Hepatic stellate cell (primary cell): ENCODE results near the gene TINAGL1.

Experiments
- DNase-seq: peaks from one replicate; pipeline ENCODE4 v3.0.0; 2011; ENCODE audit warnings: low spot score

Gene TINAGL1

DNA sequence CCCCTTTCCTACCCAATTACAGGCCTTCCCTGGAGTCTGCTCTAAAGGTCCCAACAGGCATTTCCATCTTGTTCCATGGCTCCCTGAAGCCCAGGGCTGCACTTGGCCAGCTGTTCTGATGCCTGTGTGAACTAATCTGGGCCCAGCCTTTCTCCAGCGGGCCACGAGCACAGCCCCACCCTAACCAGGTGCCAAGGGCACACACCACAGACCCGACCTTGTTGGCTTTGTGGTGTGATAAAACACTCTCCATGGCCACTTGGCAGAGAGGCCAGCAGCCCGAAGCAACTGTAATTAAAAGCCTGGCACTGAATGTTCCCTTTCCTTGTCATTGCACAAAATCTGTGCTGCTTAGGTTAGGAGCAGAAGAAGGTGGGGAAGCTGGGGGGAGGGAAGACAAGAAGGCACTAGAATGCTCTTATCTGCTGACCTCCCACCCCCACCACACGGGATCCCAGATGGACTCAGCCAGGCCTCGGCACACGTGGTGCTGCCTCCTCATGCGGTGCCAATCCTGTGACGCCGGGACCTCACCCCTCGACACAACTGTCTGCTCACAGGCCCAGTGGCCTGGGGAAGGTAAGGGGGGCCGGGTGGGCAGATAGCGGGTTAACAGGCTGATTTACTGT is 51.1 kb downstream of the TINAGL1 start:
- DNase-seq = no peak

DNA sequence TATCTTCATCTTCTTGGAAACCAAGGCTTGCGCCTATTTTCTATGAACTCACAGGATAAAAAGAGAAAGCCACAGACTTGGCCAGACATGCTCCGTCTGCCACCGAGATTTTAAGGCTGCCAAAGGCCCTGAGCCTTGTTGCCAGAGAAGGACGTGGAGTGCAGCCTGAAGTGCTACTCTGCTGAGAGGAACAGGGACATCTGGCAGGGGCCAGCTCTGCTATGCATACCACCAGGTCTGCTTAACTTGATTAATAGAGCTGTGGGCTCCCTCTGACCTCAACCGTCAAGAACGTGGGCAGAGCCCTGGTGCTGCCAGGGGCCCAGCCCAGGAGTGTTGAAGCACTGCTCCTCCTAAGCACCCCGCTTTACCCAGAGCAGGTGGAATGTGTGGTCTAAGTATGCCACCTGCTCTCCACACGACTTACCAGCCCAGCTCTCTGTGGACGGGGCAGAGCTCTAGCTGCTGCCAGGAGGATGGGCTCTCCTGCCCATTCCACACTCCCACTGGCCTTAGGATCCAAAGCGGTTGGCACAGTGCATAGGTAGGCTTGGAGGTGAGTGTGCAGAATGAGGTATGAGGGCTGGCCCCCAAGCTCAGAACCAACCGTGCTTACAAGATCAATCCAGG is 51.7 kb downstream of the TINAGL1 start:
- no peak for DNase-seq

DNA sequence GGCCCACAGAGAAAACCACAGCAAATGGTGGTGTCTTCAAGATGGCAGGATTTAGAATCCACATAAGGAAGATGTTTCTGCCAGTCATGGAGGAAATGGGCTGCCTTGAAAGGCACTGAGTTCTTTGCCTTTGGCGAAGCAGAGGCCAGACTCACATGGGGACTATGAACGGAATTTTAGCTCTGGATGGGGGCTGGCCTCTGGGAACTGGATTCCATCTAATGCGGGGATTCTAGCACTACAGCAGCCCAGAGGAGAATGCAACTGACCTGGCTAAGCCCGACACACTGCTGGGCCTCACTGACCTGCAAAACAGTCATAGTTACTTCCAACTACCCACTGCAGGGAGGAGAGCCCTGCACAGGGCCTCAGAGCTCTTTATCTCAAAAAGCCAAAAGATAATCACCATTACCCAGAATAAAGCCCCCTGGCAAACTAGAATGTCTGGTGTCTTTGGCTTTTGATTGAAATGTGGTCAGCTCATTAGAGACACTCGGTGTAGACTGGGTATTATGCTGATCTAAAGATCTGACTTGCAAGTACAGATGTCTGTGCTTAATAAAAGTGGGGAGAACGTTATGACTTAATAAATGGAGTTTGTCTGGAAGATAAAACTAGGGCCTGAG is 52.7 kb downstream of the TINAGL1 start:
- no peak for DNase-seq

DNA sequence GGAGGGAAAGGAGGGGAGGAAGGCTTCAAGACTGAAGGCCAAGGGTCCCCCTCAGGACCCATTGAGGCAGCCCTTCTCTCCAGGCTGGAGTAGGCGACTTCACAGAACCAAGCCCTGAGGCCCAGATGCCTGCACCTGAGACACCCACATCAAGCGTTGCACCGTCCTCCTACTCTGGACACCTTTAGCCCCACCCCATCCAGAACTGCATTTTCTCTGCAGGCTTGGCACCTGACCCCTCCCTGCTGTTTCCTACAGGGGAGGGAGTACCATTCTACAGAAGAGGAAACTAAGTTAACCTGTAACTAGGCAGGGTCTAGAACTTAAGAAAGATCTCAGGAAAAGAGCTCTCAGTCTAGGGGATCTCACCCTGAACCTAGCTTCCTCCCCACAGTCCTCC is 56.3 kb downstream of the TINAGL1 start:
- DNase-seq = no peak

DNA sequence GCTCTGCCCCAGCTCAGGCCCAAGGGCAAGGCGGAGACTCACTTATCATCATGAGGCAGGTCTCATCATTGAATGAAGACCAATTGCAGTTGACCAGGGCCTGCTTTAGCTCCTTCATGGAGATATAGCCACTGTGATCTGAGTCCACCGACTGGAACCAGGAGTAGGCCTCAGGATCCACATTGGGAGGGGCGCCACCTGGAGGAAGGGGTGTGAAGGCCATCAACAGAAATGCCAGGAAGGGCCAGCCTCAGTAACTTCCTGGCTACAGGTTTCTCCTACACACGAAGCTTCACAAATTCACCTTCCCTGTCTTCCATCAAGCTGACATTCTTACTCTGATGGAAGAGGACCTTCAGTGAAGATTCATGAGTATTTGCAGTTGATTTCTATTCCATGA is 56.8 kb downstream of the TINAGL1 start:
- no peak for DNase-seq
